ENCODE results near the gene FUBP1.
"Not testable (repeated sequence)": the region's sequence is repeated elsewhere in the genome, so short reads cannot be mapped to it uniquely, and the experiment has no call there.

The FUBP1 gene

DNA sequence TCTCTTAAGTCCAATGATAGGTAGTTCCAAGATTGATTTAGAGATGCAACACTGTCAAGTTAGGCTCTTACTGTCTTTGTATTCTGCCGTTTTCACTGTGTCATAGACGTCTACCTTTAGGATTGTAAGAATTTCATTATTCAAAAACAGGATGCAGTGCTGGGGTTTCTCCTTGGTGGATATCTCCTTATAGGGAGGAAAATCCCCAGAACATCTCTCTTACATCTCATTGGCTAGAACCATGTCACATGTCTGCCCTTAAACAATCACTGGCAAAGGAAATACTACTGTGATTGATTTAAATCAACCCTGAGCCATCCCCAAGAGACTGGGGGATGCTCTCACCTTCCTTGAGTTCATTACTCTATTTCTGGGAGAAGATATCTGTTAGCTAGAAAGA is 10.9 kb upstream of the FUBP1 start:
- DNase-seq (ENCODE audit: low read depth): no peak

DNA sequence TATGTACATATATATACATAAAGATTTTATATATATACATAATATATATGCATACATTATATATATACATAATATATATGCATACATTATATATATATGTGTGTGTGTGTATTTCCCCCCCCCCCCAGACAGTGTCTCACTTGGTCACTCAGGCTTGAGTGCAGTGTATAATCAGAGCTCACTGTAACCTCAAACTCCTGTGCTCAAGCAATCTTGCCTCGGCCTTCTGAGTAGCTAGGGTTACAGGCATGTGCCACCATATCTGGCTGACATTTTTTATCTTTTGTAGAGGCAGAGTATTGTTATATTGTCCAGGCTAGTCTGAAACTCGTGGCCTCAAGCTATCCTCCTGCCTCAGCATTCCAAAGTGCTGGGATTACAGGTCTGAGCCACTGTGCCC is 9.0 kb upstream of the FUBP1 start:
- DNase-seq (ENCODE audit: low read depth): no peak

DNA sequence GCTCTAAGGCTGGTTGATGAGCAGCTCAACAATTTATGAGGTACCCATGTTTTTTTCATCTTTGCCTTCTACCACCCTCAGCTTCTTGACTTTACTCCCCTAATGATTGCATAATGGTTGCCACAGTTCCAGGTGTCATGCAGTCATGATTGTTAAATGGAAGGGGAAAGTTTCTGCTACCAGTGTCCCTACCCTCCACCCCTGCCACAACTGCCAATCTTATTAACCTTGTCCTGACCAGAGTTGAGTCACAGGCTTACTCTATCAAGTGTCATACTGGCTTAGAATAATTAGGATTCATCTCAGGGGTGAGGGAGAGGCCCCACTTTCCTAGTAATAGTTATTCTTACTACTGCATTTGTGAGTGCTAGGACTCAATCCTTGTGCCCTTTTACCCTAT is 7.9 kb upstream of the FUBP1 start:
- DNase-seq (ENCODE audit: low read depth): no peak

DNA sequence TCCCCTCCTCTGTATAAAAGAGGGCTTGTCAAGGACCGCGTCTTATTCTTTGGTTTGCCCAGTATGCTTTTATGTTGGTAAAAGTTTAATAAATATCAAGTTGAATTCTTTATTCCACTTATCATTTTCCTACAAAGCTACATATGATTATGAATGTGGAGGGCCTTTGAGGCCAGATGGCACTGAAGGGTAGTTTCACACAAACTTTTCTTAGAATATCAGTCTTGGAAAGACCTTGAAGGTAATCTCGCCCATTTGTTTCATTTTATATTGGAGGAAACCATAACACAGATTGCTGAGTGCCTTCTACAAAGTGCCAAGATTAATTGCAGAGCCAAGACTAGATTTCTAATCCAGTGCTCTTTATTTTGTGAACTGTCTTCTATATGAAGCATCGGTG is 5.8 kb upstream of the FUBP1 start:
- no peak for DNase-seq (ENCODE audit: low read depth)

DNA sequence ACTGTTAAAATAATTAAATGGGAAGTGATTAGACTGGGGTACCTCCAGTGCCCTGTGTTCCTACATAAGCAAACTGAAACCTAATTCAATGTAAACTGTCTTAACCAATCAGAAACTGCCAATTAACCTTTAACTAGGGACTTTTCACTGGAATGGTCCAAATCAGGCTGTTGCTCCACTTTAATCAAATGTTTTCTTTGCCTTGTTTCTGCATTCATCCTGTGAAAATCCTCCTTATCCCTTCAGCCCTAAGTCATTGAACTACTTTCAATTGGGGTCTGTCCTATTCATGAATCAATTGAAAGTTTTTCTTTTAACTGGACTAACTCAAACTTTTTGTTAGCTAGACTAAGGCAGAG is 5.1 kb upstream of the FUBP1 start:
- DNase-seq (ENCODE audit: low read depth): no peak

DNA sequence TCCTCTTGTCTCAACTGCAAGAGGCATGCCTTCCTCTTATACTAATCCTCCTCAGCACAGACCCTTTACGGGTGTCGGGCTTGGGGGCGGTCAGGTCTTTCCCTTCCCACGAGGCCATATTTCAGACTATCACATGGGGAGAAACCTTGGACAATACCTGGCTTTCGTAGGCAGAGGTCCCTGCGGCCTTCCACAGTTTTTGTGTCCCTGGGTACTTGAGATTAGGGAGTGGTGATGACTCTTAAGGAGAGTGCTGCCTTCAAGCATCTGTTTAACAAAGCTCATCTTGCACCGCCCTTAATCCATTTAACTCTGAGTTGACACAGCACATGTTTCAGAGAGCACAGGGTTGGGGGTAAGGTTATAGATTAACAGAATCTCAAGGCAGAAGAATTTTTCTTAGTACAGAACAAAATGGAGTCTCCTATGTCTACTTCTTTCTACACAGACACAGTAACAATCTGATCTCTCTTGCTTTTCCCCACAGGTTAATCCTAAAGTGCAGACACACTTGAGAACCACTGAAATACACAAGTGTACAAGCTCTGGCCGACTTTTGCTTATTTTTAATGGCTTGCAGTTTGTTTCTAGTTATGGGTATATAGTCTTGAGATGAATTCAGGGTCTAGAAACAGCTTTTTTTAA is 4.6 kb upstream of the FUBP1 start:
- not testable (repeated sequence) for DNase-seq (ENCODE audit: low read depth)

DNA sequence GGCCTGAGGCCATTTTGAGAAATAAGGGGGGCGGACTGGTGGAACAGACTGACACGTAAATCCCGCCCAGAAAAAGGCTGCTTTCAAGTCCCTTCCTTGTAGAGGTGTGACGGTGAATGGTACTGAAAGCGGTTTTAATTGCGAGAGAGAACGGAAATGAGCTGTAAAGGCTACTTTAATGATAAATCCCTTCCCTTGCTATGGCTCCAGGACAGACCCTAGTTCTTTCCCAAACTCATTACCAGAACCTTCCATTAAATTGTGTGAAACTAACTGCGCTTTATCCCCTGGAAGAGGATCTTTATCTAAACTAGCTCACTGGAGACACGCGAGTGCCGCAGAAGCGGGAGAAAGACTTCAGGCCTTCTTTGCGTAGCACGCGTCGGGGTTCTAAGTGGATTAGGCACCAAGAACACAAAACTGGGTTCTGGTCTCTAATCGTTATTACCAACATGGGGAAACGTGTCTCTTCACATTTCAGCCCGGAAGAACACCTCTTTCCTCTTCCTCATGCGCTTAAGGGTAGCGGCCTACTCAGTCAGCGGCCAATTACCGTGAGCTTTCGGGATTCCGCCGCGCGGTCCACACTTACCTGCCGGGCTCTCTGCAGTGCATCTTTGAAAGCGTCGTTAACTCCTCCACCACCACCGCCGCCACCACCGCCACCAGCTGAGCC is 441 bp downstream of the FUBP1 start:
- peak; percentile 51 for DNase-seq (ENCODE audit: low read depth)

DNA sequence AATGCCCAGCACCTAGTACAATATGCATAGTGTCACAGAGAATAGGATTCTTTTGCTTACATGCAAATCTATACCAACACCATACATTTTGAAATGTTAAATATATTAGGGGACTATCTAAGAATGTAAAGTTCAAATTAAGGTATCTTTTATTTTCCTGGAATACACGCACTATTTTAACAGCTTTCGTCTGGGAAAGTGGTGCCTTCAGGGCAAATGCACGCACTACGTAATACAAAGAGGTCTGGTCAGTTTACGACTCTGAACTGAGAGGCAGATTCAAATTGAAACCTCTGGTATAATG is 931 bp downstream of the FUBP1 start:
- DNase-seq (ENCODE audit: low read depth): no peak

DNA sequence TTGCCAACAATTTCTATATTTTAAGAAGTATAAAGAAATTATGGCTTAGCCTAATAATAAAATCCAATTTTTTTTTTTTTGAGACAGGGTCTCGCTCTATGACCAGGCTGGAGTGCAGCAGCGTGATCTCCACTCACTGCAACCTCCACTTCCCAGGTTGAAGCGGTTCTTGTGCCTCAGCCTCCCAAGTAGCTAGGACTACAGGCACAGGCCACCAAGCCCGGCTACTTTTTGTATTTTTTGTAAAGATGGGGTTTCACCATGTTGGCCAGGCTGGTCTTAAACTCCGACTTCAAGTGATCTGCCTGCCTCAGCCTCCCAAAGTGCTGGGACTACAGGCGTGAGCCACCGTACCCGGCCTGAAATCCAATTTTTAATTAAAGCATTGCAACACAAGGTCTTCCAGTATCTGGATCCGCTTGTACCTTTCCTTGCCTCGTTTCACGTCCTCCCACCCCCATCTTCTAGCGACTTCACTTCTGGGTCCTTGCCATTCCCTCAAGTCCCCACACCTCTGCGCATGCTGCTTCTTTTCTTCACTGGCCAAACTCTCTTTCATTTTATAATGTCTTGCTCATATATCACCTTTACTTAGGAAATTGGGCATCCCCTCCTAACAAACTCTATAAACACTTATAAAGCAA is 2.3 kb downstream of the FUBP1 start:
- DNase-seq (ENCODE audit: low read depth): no peak

DNA sequence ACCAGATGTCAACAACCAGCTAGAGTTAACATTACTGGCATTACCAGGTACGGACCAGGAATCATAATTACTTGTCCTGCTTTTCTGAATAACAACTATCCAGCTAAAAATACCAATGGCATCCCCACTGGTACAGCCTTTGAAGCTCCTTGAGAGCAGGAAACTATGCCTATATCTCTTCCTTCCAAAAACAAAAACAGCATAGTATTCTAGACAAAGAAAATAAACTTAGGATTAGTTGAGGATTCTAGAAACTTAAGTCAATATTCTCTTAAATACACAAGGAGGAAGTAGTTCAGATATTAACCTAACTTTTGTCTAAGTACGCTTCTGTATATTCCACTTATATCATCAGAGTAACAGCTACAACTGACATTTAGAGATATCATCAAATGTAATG is 3.0 kb downstream of the FUBP1 start:
- DNase-seq (ENCODE audit: low read depth): no peak

DNA sequence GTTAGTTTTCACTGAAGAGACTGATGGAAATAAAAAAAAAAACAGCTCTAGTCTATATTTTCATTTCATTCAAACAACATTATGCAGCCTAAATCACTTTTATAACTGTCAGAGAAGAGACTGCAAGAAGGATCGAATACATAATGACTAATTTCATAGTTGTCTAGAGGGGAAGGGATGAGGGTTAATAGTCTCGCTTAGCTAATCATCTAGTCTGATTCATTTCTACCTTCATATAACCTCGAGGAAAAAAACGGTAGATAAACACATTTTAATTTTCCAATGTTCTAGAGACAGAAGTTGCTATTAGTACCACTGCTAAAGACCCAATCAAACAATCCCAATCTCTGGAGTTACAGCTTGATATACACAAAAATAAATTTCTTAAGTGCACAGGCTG is 3.5 kb downstream of the FUBP1 start:
- no peak for DNase-seq (ENCODE audit: low read depth)

DNA sequence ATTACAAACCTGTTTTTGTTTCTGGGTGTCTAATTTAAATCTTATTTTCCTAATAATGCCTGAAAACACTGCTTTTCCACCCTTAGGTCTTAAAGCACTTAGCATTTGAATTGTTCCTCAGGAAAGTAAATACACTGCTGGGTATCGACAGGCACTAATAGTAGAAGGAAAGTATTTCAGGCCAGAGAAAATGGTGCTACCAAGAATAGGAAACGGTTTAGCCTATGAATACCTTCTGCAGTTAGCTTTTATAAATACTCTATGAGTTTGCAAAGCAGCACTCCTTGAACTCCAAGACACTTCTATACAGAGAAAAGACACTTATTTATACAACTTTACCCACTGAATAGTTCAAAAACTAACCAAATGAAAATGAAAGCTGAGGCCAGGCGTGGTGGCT is 6.8 kb downstream of the FUBP1 start:
- DNase-seq (ENCODE audit: low read depth): no peak

DNA sequence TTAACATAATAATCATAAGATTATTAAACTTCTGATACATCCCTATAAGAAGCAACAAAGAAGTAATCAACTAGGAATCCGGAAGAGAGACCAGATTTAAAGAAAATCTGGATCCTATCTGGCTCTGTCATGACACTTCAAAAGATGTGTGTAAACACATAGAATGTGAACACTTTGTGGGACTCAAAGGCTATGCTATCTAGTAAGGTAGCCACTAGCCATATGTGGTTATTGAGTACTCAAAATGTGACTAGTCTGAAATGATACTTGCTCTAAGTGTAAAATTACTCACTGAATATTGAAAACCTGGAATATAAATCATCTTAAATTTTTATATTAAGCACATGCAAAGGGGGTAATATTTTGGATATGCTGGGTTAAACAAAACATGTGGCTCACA is 8.7 kb downstream of the FUBP1 start:
- no peak for DNase-seq (ENCODE audit: low read depth)

DNA sequence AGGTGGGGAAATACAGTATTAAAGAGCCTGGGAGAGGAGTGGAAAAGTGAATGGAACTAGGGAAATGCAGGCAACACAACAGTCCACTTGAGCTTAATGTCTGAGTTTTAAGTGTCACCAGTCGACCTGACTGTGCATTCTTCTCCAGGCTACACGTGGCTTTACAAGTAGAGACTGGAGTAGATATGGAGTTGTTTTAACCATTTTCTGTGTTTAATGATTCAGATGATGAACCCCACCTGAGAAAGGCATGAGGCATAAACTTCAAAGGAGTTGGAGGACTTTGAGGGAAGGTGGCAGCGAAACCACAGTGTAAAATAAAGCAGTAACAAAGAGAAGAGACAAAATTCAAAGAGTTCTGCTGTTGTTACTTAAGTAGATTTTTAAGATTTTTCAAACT is 12.6 kb downstream of the FUBP1 start:
- DNase-seq (ENCODE audit: low read depth): no peak

DNA sequence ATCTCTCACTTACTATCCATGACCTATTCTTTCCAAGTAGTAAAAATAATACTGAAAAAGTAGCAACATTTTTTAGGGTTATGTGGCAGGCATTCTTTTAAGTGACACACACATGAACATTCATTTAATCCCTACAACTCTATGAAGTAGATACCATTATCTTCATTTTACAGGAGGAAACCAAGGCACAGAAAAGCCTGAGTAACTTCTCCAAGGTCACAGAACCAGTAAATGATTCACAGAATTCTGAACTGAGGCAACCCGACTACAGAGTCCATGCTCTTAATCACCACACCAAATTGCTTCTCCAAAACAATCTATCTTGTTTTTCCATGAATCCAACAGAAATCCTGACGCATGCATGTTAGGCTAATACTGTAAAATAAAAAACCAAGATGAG is 17.5 kb downstream of the FUBP1 start:
- DNase-seq (ENCODE audit: low read depth): no peak

DNA sequence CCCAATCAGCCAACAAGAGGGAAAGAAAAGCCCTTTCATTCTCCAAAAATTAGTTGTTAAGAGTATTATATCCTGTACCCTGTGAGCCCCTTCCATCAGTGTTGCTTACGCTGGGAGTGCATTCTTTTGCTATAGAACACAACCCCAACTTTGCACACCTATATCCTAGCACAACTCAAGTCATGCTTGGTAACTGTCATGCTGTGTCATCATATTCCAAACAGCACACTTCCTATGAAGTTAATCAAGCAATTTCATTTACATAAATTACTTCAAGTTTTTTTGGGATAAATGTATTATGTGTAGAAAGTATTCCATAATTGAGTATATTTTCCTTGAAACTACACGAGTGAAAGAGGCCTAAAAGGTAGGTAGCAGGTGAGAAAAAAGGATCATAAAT is 20.0 kb downstream of the FUBP1 start:
- no peak for DNase-seq (ENCODE audit: low read depth)

DNA sequence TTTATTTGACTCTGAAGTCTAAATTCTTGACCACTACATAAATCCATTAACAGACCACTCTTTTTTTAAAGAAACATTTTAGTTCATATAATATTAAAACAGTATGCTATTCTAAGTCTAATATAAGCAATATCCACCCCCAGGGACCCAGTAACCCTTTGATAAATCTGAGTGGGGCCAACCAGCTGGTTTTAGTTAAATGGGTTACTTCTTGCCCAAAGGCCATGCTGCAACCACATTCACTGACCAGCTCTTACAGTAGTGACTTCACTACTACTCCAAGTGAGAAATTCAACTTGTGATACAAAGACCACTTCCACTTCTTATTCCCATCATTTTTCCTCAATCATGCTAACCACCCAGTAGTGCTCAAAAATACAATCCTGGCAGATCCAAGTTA is 20.5 kb downstream of the FUBP1 start:
- DNase-seq (ENCODE audit: low read depth): no peak

DNA sequence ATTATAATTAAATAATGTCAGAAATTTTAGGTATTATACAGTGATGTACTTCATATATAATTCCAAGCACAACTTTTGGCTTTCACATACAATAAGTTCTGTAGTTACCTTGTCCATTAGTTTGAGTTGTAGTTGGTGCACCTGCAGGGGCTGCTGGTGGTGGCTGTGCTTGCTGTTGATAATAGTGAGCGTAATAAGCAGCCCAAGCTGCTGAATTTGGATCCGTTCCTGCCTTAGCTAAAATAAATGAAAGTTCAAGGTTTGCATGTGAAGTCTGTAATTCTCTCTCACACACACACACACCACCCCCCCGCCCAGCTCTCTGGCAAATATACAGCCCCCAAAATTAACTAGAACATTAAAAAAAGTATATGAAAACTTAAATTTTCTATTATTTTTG is 22.4 kb downstream of the FUBP1 start:
- DNase-seq (ENCODE audit: low read depth): no peak

DNA sequence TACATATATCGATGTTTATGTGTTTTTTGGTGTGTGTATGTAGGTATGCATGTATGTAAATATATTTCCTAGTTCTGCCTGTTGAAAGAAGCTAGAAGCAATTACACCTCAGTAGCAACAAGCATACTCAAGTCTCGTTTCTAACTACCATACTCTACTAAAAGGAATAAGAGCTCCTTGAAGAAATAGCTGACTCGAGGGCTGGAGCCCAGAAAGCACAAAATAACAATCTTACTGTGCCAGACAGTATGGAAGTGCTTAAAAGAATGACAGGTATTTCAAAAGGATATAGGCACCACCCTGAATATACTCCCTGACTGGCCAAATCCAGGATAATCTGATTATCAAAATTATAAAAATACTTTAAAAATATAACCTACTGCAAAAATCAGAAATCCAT is 23.2 kb downstream of the FUBP1 start:
- no peak for DNase-seq (ENCODE audit: low read depth)

DNA sequence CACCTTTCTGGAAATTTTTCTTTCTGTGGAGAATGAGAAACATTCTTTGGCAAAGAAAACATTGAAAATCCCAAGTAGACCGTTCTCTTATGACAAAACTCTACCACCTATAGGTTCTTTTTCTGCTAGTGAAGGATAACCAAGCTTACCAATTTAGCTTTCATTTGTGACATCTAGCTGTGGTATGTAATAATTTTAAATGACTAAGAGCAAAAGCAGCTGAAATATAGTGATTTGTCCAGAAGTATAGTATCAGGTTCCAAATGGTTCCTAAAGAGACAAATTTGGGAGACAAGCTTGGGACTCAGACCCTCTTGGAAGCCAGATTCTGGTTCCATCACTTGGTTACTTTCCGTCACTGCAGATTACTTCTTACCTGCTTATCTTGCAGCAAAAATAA is 24.4 kb downstream of the FUBP1 start:
- no peak for DNase-seq (ENCODE audit: low read depth)

DNA sequence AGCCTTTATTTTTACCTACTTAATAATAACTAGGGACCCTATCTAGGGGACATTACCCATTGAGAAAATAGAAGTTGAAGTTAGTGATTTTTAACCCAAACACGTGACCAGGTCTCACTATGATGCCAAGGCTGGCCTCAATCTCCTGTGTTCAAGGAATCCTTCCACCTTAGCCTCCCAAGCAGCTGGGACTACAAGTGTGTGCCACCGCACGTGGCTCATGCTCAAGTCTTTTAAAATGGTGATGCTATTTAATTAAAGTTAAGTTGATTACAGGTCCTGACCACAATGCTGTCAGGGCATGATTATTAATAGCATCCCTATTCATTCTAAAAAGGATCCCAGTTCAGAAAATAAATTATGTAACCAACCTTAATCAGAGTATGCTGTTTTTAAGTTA is 25.0 kb downstream of the FUBP1 start:
- DNase-seq (ENCODE audit: low read depth): no peak

DNA sequence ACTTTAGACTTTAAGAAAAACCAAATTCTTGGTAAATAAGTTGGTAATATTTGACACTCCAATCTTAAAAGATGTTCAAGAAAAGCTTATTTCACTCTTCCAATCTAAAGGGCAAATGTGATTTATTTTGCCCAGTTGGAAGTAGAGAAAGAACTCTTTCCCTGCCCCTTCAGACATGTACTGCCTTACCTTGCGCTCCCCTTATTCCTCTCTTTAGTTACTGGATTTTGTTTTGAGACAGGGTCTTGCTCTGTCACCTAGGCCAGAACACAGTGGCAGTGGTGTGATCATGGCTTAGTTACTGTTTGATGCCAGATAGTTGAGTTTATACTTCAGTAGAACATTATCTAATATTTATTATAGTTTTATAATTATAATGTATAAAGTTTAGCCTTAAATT is 27.5 kb downstream of the FUBP1 start:
- no peak for DNase-seq (ENCODE audit: low read depth)

DNA sequence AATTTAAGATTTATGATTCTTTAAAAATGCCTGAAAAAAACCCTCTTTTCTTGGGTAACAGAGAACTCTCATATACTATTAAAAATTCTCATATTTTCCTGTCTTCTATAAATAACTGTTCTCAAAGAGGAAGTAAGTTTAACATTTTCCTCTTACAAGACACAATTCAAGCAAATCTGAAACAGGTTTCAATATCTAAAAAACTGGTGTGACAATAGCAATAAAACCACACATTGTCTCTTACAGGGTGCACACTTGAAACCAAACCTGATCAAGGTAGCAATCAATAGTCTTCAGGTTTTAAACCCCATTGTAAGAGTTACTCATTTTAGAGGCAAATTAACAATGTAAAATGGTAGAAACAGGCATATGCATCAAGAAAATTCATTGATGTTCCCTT is 28.0 kb downstream of the FUBP1 start:
- no peak for DNase-seq (ENCODE audit: low read depth)

DNA sequence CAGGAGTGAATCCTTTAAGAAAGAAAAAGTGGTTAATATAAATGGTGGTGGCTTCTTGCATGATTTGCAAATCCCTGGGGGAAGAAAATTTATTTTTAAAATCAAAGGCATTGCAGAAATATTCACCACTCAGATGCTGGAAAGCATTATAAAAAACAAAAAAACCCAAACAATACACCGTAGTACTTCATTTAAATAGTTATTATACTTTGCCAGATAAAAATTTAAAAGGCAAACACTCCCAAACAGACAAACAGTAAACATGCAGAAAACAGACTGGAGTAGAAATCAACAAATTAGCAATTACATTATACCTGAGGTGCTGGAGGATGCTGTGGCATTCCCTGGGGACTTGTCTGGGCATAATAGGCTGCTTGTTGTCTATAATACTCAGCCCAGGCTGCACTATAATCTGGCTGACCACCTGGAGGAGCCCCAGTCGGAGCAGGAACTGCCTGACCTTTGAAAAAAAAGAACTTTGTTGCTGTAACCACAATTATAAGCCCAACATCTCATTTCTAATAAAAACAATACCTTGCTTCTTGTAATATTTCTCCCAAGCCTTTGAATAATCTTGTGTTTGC is 29.9 kb downstream of the FUBP1 start:
- no peak for DNase-seq (ENCODE audit: low read depth)

Measured in activated T-helper 1 cell treated with Interleukin-2 at 50 U/mL for 16 hours (primary cell).